Breast epithelium (tissue), 4 donors: ENCODE results near the gene PRICKLE4. TPM values are rescaled to one million over a fixed set of nuclear protein-coding genes. Genes with fewer than 3 reads are reported as not detected.

Experiments
- DNase-seq, 2 donors: peaks; one replicate each; pipeline ENCODE4 v3.0.0-alpha.2; 2019; ENCODE audit warnings: low spot score in 2 of 2
- H3K27ac ChIP-seq, 2 donors: fragments of 200-600 bp; sonication (generic) in 1 of 2; one replicate each; pipeline ENCODE4 v1.5.1; 2016 to 2019; ENCODE audit warnings: mild to moderate bottlenecking in 1 of 2
- H3K27me3 ChIP-seq, 2 donors: fragments of 200-600 bp; sonication (generic) in 1 of 2; one replicate each; pipeline versions ENCODE4 v1.5.1 to v1.6.0; 2017 to 2019; ENCODE audit warnings: control low read depth in 1 of 2, mild to moderate bottlenecking in 1 of 2
- H3K36me3 ChIP-seq: fragments of 200-600 bp; one replicate; pipeline ENCODE4 v1.5.1; 2019
- H3K4me1 ChIP-seq, 2 donors: fragments of 200-600 bp; sonication (generic); one replicate each; pipeline ENCODE4 v1.5.1; 2016 to 2019; ENCODE audit warnings: control low read depth in 1 of 2
- H3K4me3 ChIP-seq, 3 donors: fragments of 200-600 bp; sonication (generic); 1 replicate in 2 of 3; 2 replicates in 1 of 3; pipeline ENCODE4 v1.5.1; 2016 to 2019; ENCODE audit warnings: mild to moderate bottlenecking in 3 of 3, moderate library complexity in 2 of 3
- H3K9me3 ChIP-seq, 2 donors: fragments of 200-600 bp; sonication (generic) in 1 of 2; one replicate each; pipeline ENCODE4 v1.5.1; 2016 to 2019; ENCODE audit warnings: control low read depth in 1 of 2
- POLR2A ChIP-seq: fragments of 450-650 bp; IDR thresholded peaks from one replicate; pipeline ENCODE4 v1.6.1; 2016; ENCODE audit warnings: antibody characterized with exemption, mild to moderate bottlenecking, moderate library complexity
- POLR2AphosphoS5 ChIP-seq, 3 donors: sonication (generic); formaldehyde crosslinking; IDR thresholded peaks; one replicate each; pipeline ENCODE4 v1.6.1; 2017; ENCODE audit warnings: antibody characterized with exemption in 3 of 3
- intact Hi-C: fragments of 100-400 bp; cut with DNase I; formaldehyde crosslinking; loops from one replicate; pipeline ENCODE4 v1.15.1; 2023; ENCODE audit warnings: low total_unique reads
- total RNA-seq, 3 donors: library from RNA; depleted of rRNA; stranded (reverse); fragments of >200 nt; gene quantifications; one replicate each; pipeline ENCODE4 v1.1.0, GENCODE V29; 2016
- TF ChIP-seq, protein P1 (sequence below), 3 donors: fragments of 450-650 bp; IDR thresholded peaks; one replicate each; pipeline ENCODE4 v1.5.1; 2016 to 2017; ENCODE audit warnings: antibody characterized with exemption in 3 of 3, mild to moderate bottlenecking in 3 of 3, moderate library complexity in 3 of 3

The PRICKLE4 gene
- total RNA-seq, 3 donors from 2014 or later: 0.80 to 5.3 (median 3.3) TPM

DNA sequence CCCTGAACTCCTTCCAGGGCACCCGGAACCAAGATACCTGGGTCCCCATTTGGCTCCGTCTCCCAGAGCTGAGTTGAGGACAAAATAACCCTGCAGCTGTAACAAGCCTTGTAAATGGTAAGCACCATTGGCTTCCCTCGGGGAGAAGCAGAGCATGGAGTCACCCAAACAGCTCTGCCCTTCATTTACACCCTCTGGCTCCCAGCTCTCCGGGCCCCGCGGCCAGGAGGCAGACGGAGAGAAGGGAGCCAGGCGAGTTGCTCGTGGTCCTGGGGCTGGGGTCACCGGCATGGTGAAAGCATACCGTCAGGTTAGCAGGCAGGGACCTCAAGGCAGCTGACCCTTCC is 47.2 kb upstream of the PRICKLE4 start:
- Histone ChIP-seq H3K27ac (peak overlapping the region; percentile 94 to 99), H3K36me3 (no peaks in the 10 kb centered on the region), H3K4me3 (peak overlapping the region; percentile 76 to 98 (median 91)), H3K9me3 (no peaks in the 10 kb centered on the region), H3K4me1 (peaks cover 1 to 14% of the 10 kb centered on the region in 2 donors), H3K27me3 (no peaks in the 10 kb centered on the region)
- no peak for DNase-seq
- intact Hi-C loops: no loop called here
- TF ChIP-seq, protein P1, sequence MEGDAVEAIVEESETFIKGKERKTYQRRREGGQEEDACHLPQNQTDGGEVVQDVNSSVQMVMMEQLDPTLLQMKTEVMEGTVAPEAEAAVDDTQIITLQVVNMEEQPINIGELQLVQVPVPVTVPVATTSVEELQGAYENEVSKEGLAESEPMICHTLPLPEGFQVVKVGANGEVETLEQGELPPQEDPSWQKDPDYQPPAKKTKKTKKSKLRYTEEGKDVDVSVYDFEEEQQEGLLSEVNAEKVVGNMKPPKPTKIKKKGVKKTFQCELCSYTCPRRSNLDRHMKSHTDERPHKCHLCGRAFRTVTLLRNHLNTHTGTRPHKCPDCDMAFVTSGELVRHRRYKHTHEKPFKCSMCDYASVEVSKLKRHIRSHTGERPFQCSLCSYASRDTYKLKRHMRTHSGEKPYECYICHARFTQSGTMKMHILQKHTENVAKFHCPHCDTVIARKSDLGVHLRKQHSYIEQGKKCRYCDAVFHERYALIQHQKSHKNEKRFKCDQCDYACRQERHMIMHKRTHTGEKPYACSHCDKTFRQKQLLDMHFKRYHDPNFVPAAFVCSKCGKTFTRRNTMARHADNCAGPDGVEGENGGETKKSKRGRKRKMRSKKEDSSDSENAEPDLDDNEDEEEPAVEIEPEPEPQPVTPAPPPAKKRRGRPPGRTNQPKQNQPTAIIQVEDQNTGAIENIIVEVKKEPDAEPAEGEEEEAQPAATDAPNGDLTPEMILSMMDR (IDR thresholded peaks at IDR 0.05): no peak
- TF ChIP-seq POLR2AphosphoS5 (IDR thresholded peaks at IDR 0.05): no peak
- TF ChIP-seq POLR2A: no peak

DNA sequence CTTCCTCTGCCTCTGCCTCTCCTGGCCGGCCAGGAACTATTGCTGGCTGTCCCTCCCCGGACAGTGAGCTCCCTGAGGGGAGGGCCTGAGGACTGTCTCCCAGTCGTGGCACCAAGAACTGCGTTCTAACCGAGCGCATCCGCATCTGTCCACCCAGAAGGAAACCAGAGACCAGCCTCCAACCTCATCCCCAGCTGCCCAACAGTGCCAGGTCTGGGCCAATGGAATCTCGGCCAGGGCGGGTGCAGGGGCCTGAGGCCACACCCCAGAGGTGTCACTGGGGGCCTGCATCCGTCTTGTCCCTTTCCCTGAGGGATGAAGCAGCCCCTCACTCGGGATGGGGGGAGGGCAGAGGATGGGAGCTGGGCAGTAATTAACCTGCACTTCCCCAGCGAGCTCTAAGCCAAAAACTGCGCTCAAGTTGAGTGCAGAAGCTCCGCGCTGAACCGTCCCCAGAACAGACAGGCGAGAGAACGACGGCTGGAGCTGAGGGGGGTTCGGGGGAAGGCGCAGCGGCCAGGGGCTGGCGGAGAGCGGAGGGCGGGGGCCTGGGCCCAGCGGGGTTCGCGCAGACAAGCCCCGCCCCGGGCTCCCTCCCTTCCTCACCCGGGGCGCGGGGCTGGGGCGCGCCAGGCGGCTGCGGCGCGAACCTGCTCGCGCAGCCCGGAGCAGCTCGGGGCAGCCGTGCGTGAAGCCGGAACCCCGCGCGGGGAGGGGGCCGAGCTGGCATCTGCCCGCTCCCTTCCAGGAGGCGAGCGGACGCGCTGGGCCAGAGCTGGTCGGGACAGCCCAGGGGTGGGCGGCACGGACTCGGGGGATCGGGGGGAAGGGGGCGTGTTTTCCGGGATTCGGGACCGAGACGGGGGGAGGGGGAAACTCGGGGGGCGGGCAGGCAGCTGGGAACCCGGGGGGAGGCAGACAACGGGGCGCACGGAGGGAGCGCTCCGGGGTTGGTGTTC is 46.6 kb upstream of the PRICKLE4 start:
- Histone ChIP-seq H3K27me3 (no peaks in the 10 kb centered on the region), H3K27ac (peak overlapping the region; percentile 94 to 99), H3K4me1 (peaks cover 0 to 14% of the 10 kb centered on the region in 2 donors), H3K9me3 (no peaks in the 10 kb centered on the region), H3K36me3 (no peaks in the 10 kb centered on the region), H3K4me3 (peak overlapping the region; percentile 76 to 98 (median 91))
- peak; percentile 67 to 76 for DNase-seq
- TF ChIP-seq POLR2A (no peak), POLR2AphosphoS5 (IDR thresholded peaks at IDR 0.05) (no peak)
- TF ChIP-seq, protein P1 (IDR thresholded peaks at IDR 0.05): no peak
- intact Hi-C loops: no loop called here

DNA sequence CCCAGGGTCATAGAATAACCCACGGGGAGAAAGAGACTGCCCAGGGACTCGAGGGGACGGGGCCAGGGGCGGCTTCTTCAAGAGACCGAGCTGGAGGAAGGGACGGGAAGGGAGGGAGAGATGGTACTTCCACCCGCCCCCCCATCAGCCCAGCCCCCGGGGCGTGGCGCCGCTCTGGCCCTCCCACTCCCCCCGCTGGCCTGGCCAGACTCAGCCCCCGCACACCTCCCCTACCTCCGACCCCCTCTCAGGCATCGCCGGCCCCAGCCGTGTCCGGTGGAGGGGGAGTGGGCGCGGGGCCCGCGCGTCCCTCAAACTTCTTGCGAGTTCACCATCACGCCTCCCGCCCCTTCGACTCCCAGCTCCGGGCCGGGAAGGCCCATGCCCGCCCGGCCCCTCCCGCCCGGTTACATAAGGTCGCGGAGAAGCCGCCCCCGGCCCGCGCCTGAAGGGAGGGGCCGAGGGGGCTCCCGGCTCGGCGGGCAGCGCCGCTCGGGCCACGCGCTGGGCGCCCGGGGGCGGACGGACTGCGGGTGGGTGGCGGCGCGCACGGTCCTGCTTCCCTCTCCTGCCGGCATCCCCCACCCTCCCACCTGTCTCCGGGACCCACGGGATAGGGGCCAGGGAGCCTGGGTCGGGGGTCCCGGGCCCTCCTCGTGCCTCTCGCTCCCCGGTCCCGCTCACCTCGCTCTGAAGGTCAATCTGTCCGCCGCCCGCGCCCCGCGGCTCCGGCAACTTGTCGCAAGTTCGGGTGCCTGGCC is 45.7 kb upstream of the PRICKLE4 start:
- TF ChIP-seq POLR2AphosphoS5 (IDR thresholded peaks at IDR 0.05) (no peak), POLR2A (no peak)
- TF ChIP-seq, protein P1 (IDR thresholded peaks at IDR 0.05): no peak
- Histone ChIP-seq H3K27ac (peak overlapping the region; percentile 94 to 99), H3K9me3 (no peaks in the 10 kb centered on the region), H3K27me3 (no peaks in the 10 kb centered on the region), H3K4me1 (peaks cover 0 to 14% of the 10 kb centered on the region in 2 donors), H3K4me3 (peak overlapping the region; percentile 76 to 98 (median 91)), H3K36me3 (no peaks in the 10 kb centered on the region)
- DNase-seq: peak; percentile 75 to 79
- intact Hi-C loops: no loop called here

DNA sequence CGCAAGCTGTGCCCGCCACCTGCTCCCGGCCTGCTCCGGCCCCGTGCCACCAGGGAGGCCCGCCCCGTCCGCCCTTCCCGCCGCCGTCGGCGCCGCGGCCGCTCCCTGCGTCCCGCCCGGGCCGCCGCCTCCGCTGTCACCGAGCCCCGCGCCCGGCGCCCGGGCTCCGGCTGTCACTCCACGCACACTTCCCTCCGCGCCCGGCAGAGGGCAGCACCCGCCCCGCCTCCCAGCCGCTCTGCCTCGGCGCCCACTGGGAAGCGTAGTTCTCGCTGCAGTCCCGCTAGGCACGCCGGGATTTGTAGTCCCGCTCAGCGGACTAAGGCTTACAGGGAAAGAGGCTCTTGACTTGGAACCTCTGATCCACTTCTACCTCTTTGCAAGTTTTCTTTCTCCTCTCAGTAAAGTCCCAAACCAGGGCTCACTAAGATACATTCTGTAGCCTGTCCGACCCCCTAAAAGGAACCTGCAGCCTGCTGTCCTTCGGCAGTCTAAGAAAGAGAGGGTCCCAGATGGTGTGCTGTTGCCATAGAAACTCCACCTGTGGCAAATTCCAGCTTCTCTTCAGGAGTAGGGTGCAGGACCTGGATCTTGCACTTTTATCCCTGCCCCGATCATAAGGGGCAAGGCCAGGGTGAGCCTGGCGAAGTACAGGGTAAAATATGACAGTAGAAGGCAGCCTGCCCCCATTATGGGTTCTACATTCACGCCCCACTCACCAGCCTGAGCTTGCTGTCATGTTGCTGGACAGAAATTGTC is 45.0 kb upstream of the PRICKLE4 start, which contains the start of gene TFEB:
TFEB (minus strand) TSS at position 182 of the 759 bp plus-strand sequence. CDS start 44,395 bp downstream, outside the sequence.
- DNase-seq: peak; percentile 92 to 94
- H3K27ac ChIP-seq: peak within 1 kb of the TSS; percentile 94 to 99
- H3K4me1 ChIP-seq: peaks cover 0 to 14% of the 10 kb centered on the region in 2 donors
- H3K36me3 ChIP-seq: no peaks in the 10 kb centered on the region
- H3K4me3 ChIP-seq: peak within 1 kb of the TSS; percentile 76 to 98 (median 91)
- no peaks in the 10 kb centered on the region for H3K27me3 ChIP-seq
- no peaks in the 10 kb centered on the region for H3K9me3 ChIP-seq
- TF ChIP-seq, protein P1 (IDR thresholded peaks at IDR 0.05): peak; percentile 82 to 93 (median 91)
- TF ChIP-seq POLR2A: no peak
- peak in 2 of 3 donors; percentile 54 to 70 for TF ChIP-seq POLR2AphosphoS5 (IDR thresholded peaks at IDR 0.05)
- intact Hi-C loops: no loop called here
